GM19193 (cell line): ENCODE results near the gene BTBD16.

Experiments
- POLR2A ChIP-seq: IDR thresholded peaks from 4 replicates; pipeline ENCODE4 v1.6.1; 2011; ENCODE audit not compliant: insufficient read depth, insufficient read length; ENCODE audit errors: extremely low read depth

The BTBD16 gene

DNA sequence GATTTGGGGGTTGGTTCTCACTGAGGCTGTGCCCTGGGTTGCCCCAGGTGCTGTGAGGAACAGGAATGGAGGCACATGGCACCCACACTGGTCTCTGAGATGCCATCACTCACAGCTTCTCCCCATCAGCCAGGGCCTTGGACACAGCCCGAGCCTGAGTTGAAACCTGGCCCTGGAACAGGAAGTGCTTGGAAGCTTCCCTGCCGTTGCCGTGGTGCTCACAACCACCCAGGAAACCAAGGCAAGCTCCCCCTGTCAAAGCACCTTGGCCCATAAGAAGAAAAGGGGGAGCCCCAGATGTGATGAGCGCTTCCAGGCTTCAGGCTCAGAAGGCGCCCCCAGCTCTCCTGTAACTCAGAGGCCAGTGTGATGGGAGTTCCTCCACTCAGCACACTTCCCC lies at the start of gene BTBD16:
Gene BTBD16, plus strand, starts transcription at position 221 of the 400 bp plus-strand sequence. CDS start 3,786 bp downstream, outside the sequence.
- TF ChIP-seq POLR2A = no peak

DNA sequence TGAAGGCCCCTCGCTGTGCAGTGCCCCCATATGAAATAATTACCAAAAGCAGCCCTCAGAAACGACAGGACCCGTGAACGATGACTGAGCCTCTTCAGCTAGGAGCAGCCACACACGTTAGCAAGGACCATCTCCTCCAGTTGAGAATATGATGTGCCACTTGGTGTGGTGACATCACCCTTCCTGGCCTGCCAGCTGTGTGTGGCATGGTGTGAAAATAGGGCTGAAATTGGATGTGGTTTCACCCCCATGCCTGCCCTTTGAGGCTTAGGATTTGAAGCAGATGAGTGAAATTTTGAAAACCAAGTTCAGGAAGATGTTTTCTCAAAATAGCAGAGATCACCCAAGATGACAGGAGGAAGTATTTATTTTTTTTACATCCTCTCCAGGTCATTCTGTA lies 49.1 kb upstream of the BTBD16 start:
- TF ChIP-seq POLR2A = no peak

DNA sequence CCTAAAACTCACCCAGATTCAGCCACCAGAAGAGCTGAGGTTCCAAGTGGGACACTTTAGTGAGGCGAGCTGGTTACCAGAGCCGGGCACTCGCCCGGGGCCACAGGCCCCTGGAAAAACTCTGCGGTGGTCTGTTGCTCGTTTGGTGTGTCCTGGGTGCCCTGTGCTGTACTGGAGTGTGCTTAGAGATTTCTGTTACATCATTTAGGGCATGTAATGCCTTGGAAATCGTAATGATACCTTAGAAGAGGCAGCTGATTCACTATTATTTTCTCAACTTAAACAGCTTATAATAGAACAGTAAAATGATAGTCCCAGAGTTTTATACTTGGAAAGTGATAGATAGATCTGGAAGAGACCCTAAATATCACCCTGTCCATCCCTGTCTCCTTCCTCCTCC lies 48.5 kb upstream of the BTBD16 start:
- TF ChIP-seq POLR2A = no peak

DNA sequence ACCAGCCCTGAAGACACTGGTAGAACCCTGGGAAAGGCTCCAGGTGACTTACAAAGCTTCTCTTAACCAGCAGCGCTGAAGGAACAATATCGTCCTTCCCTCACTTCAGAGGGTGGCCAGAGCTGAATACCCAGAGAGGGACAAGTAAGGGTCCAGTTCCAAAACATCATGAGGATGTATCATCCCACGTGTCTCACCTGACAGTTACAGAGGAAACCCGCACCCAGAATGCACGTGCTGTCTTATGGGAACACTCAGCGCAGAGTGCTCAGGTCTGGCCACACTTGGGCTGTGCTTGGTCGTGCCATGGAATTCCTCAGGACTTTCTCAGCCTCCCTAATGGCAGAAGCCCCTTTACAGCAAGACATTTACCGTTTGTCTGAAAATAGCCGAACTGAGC lies 46.9 kb upstream of the BTBD16 start:
- TF ChIP-seq POLR2A = no peak

DNA sequence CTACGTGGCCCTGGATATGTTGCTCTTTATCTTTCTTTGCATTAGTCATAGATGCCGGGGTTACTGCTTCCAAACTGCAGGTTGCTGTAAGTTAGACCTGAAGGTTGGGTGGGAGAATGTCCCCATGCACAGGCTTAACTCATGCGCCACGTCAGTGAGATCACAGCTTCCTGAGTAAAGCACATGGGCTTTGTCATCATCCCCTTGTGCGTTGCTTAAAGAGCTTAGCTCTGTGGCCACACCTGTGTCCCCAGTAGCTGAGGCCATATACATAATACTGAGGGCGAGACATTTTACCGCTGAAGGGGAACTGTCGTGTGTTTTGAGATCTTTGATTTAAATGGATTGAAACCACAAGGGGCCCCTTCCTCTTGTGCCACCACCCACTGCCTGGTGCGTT lies 45.8 kb upstream of the BTBD16 start:
- no peak for TF ChIP-seq POLR2A

DNA sequence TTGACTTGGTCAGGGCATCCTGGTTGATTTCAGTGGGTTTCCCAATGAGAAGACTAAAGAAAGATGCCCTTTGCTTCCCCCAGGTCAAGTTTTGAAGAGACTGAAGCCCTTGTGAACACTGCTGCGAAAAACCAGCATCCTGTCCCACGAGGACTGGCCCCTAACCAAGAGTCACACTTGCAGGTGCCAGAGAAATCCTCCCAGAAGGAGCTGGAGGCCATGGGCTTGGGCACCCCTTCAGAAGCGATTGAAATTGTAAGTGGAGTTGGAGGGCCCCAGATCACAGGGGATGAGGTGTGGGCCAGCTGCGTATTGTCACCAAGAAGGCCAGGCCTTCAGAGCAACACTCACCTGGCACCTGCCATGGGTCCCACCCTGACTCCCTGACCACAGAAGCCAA lies 43.3 kb upstream of the BTBD16 start:
- TF ChIP-seq POLR2A = no peak

DNA sequence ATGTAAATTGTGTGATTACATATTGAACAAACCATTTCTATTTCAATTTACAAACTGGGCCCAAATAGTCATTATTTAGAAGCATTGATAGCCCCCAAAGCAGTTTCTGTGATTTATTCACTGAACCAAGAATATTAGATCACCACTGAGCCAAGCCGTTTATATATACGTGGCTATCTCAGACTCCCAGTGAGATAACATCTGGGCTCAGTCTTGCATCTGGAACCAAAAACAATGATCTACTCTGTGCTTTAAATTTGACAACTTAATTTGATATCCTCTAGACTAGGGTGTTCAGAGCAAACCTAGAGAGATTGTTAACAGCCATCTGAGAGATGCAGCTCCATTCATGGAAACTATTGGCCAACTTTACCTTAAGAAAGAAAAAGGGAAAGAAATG lies 41.4 kb upstream of the BTBD16 start:
- TF ChIP-seq POLR2A = no peak

DNA sequence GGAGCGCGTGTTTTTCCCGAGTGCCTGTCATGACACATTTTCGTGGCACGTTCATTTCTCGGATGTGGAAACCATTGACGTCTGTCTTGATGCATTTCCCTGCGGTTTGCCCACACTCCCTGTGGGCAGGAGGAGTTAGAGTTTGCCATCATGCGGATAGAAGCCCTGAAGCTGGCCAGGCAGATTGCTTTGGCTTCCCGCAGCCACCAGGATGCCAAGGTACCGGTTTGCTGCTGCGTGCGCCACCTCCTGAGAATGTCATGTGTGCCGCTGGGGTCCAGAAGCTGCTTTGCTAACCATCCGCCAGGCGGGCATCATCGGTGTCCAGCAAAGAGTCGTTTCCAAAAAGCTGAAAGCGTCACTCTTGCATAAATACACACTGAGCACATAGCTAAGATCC lies 40.9 kb upstream of the BTBD16 start:
- TF ChIP-seq POLR2A = no peak

DNA sequence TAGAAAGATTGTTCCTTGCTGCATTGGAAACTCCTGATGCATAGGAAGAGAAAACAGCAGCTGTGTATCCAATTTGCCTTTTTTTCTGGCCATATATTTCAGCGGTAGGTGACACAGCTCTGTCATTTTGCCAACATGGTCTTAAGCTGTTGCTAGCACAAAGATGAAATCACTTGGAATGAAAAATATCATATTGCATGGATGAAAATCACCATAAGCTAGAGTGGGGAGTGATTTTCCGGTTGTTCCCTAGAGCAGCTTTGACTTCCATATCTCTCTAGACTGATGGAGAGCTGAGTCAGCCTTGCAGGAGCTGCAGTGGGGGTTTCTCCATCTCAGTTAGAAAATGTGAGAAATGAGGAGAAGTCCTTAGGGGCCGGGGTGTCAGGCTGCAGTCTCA lies 38.3 kb upstream of the BTBD16 start:
- TF ChIP-seq POLR2A = no peak

DNA sequence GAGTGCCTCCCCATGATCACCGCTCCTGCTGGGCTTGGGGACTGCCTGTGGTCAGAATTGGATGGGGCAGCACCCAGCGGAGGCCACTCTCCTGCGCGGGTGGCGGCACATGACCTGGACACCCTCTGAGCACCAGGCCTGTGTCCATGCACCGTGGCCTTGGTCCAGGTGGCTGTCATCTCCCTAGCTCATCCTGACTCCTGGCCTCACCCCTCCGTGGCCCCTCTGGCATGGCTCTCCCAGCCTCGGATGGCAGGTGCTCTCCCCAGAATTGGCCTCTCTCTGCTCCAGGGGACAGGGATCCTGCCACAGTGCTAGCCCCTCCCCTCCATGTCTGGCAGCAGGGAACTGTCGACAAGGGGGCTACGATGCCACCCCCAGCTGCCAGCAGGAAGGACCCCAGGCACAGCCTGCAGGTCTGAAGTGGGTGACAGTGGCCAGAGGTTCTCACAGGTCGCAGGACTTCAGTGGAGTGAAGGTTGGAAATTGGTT lies 37.2 kb upstream of the BTBD16 start:
- TF ChIP-seq POLR2A = no peak

DNA sequence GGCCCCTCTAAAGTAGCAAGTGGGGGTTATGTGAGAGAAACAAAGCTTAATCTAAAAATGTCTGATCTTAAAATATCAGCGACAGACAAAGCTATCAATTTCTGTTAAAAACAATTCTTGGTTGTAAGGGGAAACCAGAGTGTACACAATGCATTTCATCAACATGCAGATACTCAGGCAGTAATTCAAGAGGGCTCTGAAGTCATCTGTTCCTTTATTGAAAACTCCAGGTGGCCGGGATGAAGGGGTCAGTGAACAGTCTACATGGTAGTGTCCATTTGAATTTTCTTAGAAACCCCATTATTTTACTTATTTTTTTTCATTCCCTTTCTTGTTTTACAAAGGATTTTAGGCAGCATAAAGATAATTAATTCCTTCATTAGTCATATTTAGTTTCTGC lies 36.7 kb upstream of the BTBD16 start:
- TF ChIP-seq POLR2A = no peak

DNA sequence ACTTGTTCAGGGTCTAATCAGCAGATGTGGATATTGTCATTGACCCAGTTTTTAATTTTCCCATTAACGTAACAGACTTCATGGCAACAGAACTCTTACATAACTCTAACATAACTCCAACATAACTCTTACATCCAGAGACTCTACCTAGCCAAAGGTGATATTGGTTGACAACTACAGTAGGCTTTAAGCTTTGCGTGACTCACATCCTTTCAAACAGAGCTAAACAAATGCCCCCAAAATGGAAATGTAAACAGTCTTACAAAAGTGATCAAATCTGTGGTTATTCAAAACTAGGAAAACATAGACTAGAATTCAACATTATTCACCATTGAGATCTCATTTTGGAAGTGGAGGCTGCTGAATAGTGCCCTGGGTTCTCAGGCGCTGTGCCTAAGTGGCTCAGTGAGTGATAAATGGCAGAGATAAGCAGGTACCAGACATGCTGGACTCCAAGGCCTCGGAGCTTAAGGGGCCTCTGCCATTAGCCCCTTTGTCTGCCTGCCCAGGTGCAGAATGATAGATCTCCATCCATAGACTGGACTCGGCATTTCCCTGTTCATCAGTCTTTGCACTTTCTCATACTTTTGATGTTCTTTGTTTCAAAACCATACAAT lies 34.3 kb upstream of the BTBD16 start:
- TF ChIP-seq POLR2A = no peak

DNA sequence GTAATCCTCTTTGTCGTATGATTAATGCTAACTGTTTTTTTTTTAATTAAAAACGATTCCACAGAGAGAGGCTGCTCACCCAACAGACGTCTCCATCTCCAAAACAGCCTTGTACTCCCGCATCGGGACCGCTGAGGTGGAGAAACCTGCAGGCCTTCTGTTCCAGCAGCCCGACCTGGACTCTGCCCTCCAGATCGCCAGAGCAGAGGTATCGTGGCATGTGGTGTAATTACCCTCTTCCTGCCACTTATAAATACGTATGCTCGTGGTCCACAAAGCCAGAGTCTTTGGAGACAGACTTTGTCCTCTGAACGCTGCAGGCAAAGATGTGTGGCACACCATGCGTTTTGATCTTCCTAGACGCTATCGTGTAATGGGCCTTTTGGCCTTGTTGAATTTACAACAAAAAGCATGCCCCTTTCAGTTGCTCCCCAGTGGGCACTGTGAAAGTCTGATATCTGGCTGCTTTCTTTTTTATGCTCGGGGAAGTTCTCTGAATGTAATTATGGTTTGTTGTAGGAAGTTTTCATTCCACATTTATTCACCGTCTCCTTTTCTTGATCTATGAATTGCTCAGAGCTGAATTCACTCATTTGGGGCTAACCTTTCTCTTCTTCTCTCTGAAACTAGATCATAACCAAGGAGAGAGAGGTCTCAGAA lies 33.6 kb upstream of the BTBD16 start:
- no peak for TF ChIP-seq POLR2A

DNA sequence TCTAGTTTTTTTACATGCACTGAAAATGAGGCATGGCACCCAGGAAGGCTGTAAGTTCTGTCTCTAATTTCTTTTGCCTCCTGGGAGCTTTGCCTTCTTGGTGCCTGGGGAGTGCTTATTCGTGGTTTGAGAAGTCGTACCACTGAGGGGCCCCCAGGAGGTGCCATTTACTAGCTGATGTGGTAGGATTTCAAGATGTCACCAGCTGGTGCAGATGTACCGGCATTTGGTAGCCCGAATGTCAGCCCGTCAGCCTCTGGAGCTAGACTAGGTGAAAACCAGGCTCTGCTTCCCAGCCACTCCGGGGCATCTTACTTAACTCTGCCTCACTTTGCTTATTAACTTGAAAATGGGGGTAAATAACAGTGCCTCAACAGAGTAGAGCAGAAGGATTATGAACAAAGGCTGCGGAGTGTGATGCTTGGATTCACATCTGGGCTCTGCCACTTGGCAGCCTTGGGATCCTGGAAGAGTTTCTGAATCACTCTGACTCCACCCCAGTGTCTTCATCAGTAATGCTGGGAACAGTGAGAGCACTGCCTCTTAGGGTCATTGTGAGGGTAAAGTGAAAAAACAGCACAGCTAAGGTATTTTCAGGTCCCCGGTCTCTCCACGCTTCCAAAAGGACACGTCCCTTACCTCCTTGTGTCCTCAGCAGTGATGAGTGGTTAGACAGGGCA lies 31.4 kb upstream of the BTBD16 start:
- TF ChIP-seq POLR2A = no peak

DNA sequence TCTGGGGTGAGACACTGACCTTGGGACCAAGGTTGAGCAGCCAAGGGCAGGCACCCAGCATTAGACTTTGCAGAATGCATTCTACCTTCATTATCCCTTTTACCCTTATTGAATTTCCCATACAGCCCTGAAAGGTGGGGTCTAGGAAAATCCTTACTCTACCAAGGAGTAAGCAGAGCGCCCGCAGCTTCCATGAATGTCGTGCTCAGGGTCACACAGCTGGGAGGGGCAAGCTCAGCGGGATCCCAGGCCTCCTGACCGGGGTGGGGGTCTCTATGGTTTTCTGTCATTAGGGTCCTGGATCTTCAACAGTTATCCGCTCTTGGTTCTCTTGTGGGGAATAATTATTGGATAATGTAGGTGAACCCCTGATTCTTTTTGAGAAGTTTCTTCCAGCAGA lies 30.7 kb upstream of the BTBD16 start:
- no peak for TF ChIP-seq POLR2A

DNA sequence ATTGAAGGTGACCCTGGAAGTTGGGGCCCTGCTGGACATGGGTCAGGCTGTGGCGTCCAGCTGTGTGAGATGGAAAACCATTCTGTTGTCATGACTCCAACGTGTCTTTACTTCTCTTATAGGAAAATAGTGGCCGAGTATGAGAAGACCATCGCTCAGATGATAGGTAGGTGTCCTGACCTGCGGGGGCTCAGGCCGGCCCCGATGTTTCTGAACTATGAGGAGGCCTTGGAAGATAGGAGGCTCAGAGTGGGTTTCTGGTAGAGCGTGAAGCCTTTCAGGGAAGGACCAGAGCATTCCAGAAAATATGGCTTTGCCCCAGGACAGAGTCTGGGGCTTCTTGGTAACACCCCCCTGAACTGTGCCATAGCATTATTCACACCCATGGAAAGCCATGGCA lies 29.3 kb upstream of the BTBD16 start:
- TF ChIP-seq POLR2A = no peak
